K562 (cell line): ENCODE data around the gene THSD8. TPM values are rescaled to one million over a fixed set of nuclear protein-coding genes. Genes with fewer than 3 reads are reported as not detected.

Experiments
- ZNF318 ChIP-seq, 2 experiments: fragments of 450-650 bp; IDR thresholded peaks; 2 replicates each; pipeline ENCODE4 v1.6.1; 2016; ENCODE audit warnings: mild to moderate bottlenecking in 2 of 2, borderline replicate concordance in 1 of 2, low read depth in 1 of 2, moderate library complexity in 1 of 2
- polyA plus RNA-seq, 8 experiments: library from polyadenylated mRNA; depleted of rRNA in 4 of 8; stranded (reverse) in 5 of 8; unstranded in 3 of 8; fragments of >200 nt; fragmentation: Nextera tagmentation in 2 of 8; fragmentation: Illumina TruSeq in 1 of 8; extraction: Ambion mirVana in 2 of 8; extraction: Trizol in 1 of 8; gene quantifications; 2 replicates each; pipeline versions ENCODE4 v1.2.1 to v1.2.3, GENCODE V29; 2011 to 2014; ENCODE audit warnings: inconsistent platforms in 1 of 8, missing spikeins in 1 of 8
- total RNA-seq, 7 experiments: library from RNA; depleted of rRNA in 6 of 7; stranded (reverse); fragments of >200 nt in 6 of 7; fragmentation: Illumina TruSeq in 2 of 7; extraction: Trizol in 2 of 7; gene quantifications; 2 replicates each; pipeline versions ENCODE4 v1.2.1 to v1.2.3, GENCODE V29; 2011 to 2021; ENCODE audit warnings: low replicate concordance in 1 of 7

The THSD8 gene
- total and polyA plus RNA-seq, 9 of the 15 experiments (the other 6 are each of a cell fraction or from before 2014, with no cell fraction given) = 8.4 to 42.4 (median 19.9) TPM; not detected in 2

GRCh38 chr19:12772323-12772722 lies 29.5 kb upstream of the THSD8 start (continued):
- TF ChIP-seq ZNF318 (IDR thresholded peaks at IDR 0.05; ENCODE audit: borderline replicate concordance in 1 of 2, low read depth in 1 of 2) = no peak
